Esophagus muscularis mucosa (tissue), 3 donors: Measurements from ENCODE around the gene USP25.

Source experiments
- CTCF ChIP-seq, 3 experiments: fragments of 200-600 bp in 2 of 3; fragments of 450-650 bp in 1 of 3; sonication (generic) in 2 of 3; IDR thresholded peaks; one replicate each; pipeline ENCODE4 v1.5.1; 2017 to 2019; ENCODE audit warnings: antibody characterized with exemption in 3 of 3, mild to moderate bottlenecking in 2 of 3, moderate library complexity in 1 of 3
- EP300 ChIP-seq: sonication (generic); formaldehyde crosslinking; IDR thresholded peaks from one replicate; pipeline ENCODE4 v1.6.1; 2017; ENCODE audit warnings: antibody characterized with exemption

DNA sequence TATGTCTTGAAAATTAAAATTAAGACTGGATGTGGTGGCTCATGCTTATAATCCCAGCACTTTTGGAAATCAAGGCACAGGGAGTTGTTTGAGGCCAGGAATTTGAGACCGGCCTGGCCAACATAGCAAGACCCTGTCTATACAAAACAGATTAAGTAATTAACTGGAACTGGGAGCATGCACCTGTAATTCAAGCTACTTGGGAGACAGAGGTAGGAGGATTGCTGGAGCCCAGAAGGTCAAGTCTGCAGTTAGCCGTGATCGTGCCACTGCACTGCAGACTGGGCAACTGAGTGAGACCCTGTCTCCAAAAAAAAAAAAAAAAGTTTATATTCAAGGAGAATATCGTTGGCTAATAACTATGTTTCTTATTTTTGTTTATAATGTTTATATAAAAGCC, 139.2 kb downstream of the USP25 start:
- TF ChIP-seq CTCF (IDR thresholded peaks at IDR 0.05) = no peak
- no peak for TF ChIP-seq EP300
